Sigmoid colon (tissue), 4 donors: ENCODE measurements around the gene ZNF81.

Experiments
- CTCF ChIP-seq, 4 experiments: fragments of 450-650 bp in 3 of 4; fragments of 200-600 bp in 1 of 4; IDR thresholded peaks; one replicate each; pipeline ENCODE4 v1.5.1; 2016 to 2019; ENCODE audit warnings: antibody characterized with exemption in 4 of 4, mild to moderate bottlenecking in 3 of 4, moderate library complexity in 2 of 4
- EP300 ChIP-seq, 4 donors: sonication (generic); formaldehyde crosslinking; IDR thresholded peaks; one replicate each; pipeline ENCODE4 v1.6.1; 2017; ENCODE audit warnings: antibody characterized with exemption in 4 of 4
- POLR2A ChIP-seq, 2 donors: fragments of 450-650 bp; IDR thresholded peaks; one replicate each; pipeline ENCODE4 v1.6.1; 2016; ENCODE audit warnings: antibody characterized with exemption in 2 of 2, mild to moderate bottlenecking in 2 of 2, moderate library complexity in 2 of 2
- POLR2AphosphoS5 ChIP-seq, 4 donors: sonication (generic); formaldehyde crosslinking; IDR thresholded peaks; one replicate each; pipeline ENCODE4 v1.6.1; 2017; ENCODE audit warnings: antibody characterized with exemption in 4 of 4

GRCh38 chrX:47796433-47796906, 40.2 kb upstream of the ZNF81 start:
- TF ChIP-seq POLR2AphosphoS5 (IDR thresholded peaks at IDR 0.05) (no peak), CTCF (IDR thresholded peaks at IDR 0.05) (no peak), POLR2A (IDR thresholded peaks at IDR 0.05) (no peak), EP300 (IDR thresholded peaks at IDR 0.05) (no peak)
